Ovary (tissue), 3 donors: ENCODE data around the gene TP53I3.

Experiments used
- EP300 ChIP-seq: sonication (generic); formaldehyde crosslinking; IDR thresholded peaks from one replicate; pipeline ENCODE4 v1.6.1; 2017; ENCODE audit warnings: antibody characterized with exemption
- POLR2A ChIP-seq: fragments of 450-650 bp; IDR thresholded peaks from one replicate; pipeline ENCODE4 v1.6.1; 2017; ENCODE audit warnings: antibody characterized with exemption, mild to moderate bottlenecking, moderate library complexity
- TF ChIP-seq, protein P1 (sequence below), 3 donors: fragments of 450-650 bp in 2 of 3; fragments of 200-600 bp in 1 of 3; IDR thresholded peaks; one replicate each; pipeline versions ENCODE4 v1.5.1 to v1.8.0; 2016 to 2022; ENCODE audit warnings: antibody characterized with exemption in 3 of 3, mild to moderate bottlenecking in 1 of 3
- donor health status: DM: no; HTN: no; CAD: no.

DNA sequence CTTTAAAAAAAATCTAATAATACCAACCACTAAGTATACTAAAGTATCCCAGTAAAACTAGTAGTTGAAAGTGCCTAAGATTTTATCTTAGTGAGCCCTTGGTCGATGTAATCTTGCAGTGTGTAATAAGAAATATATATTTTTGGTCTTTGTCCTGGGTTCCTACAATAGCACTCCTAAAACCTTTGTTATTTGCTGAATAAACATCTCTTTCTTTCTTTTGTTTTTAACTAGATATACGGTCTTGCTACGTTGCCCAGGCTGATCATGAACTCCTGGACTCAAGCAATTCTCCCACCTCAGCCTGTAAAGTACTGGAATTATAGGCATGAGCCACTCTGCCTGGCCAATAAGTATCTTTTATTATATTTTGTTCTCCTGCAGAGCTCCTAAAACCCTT, 2.4 kb upstream of the TP53I3 start:
- TF ChIP-seq EP300 = no peak
- no peak for TF ChIP-seq POLR2A
- TF ChIP-seq, protein P1, sequence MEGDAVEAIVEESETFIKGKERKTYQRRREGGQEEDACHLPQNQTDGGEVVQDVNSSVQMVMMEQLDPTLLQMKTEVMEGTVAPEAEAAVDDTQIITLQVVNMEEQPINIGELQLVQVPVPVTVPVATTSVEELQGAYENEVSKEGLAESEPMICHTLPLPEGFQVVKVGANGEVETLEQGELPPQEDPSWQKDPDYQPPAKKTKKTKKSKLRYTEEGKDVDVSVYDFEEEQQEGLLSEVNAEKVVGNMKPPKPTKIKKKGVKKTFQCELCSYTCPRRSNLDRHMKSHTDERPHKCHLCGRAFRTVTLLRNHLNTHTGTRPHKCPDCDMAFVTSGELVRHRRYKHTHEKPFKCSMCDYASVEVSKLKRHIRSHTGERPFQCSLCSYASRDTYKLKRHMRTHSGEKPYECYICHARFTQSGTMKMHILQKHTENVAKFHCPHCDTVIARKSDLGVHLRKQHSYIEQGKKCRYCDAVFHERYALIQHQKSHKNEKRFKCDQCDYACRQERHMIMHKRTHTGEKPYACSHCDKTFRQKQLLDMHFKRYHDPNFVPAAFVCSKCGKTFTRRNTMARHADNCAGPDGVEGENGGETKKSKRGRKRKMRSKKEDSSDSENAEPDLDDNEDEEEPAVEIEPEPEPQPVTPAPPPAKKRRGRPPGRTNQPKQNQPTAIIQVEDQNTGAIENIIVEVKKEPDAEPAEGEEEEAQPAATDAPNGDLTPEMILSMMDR (IDR thresholded peaks at IDR 0.05) = no peak
